ENCODE measurements around the gene HBS1L.

The HBS1L gene

GRCh38 chr6:134925800-134926199 is 128.8 kb downstream of the HBS1L start:
- peaks cover 5% of the 10 kb centered on the region for H3K4me1 Mint-ChIP-seq (ENCODE audit: low read depth)
- H3K27ac Mint-ChIP-seq: no peak overlapping the region
- no peaks in the 10 kb centered on the region for H3K9me3 Mint-ChIP-seq
- H3K36me3 Mint-ChIP-seq (ENCODE audit: low read depth): peaks cover 27% of the 10 kb centered on the region
- no peak overlapping the region for H3K4me3 Mint-ChIP-seq
- no peaks in the 10 kb centered on the region for H3K27me3 Mint-ChIP-seq (ENCODE audit: low read depth)

GRCh38 chr6:134921721-134922261 is 132.8 kb downstream of the HBS1L start:
- Mint-ChIP-seq H3K27ac (no peak overlapping the region), H3K4me1 (ENCODE audit: low read depth) (no peaks in the 10 kb centered on the region), H3K4me3 (no peak overlapping the region), H3K27me3 (ENCODE audit: low read depth) (no peaks in the 10 kb centered on the region), H3K9me3 (no peaks in the 10 kb centered on the region), H3K36me3 (ENCODE audit: low read depth) (peaks cover 15% of the 10 kb centered on the region)

- no peaks in the 10 kb centered on the region for H3K27me3 Mint-ChIP-seq (ENCODE audit: low read depth)
- no peaks in the 10 kb centered on the region for H3K4me1 Mint-ChIP-seq (ENCODE audit: low read depth)
- H3K4me3 Mint-ChIP-seq: no peak overlapping the region
- no peak overlapping the region for H3K27ac Mint-ChIP-seq
- peaks cover 16% of the 10 kb centered on the region for H3K36me3 Mint-ChIP-seq (ENCODE audit: low read depth)
- H3K9me3 Mint-ChIP-seq: no peaks in the 10 kb centered on the region
Measured at GRCh38 chr6:134921276-134921675, 133.3 kb downstream of the HBS1L start.

DNA sequence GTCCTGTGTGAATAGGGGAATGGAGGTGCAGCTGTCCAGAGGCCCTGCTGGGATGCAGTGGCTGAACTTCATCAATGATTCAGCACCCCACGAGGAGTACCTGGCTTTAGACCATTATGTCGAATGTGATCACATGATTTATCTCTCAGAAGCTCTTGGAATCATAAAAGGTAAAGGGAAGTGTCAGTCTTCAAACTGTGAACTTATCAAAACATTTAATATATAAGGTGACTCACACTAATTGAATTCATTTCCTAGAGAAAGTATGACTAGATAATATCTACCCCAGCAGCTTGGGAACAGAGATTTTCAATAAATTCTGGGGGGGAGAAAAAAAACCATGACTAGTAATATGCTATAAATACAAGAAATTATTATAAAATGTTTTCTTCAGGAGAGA is 134.2 kb downstream of the HBS1L start:
- Mint-ChIP-seq H3K36me3 (ENCODE audit: low read depth) (peaks cover 11% of the 10 kb centered on the region), H3K4me1 (ENCODE audit: low read depth) (no peaks in the 10 kb centered on the region), H3K4me3 (no peak overlapping the region), H3K27me3 (ENCODE audit: low read depth) (no peaks in the 10 kb centered on the region), H3K9me3 (no peaks in the 10 kb centered on the region), H3K27ac (no peak overlapping the region)

DNA sequence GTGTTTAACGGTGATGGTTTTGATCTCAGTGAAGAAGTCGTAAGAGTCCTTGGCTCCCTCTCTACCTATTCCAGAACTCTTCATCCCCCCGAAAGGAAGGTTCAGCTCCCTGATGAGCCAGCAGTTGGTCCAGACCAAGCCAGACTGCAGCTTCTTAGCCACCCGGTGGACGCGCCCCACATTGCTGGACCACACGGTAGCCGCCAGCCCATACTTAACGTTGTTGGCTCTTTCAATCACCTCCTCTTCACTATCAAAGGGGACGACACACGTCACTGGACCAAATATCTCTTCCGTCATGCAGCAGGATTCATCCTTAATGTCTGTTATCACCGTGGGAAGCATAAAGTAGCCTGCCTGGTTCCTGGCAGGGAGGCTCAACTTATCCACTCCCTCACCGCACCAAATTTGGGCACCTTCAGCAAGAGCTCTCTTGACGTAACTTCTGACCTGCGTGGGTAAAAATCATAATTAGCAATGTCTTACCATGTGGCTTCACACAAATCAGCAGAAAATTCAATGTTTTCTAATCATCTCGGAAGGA is 136.1 kb downstream of the HBS1L start:
- no peaks in the 10 kb centered on the region for H3K9me3 Mint-ChIP-seq
- H3K4me1 Mint-ChIP-seq (ENCODE audit: low read depth): no peaks in the 10 kb centered on the region
- H3K36me3 Mint-ChIP-seq (ENCODE audit: low read depth): peaks cover 8% of the 10 kb centered on the region
- H3K27me3 Mint-ChIP-seq (ENCODE audit: low read depth): no peaks in the 10 kb centered on the region
- no peak overlapping the region for H3K4me3 Mint-ChIP-seq
- H3K27ac Mint-ChIP-seq: no peak overlapping the region

- Mint-ChIP-seq H3K27ac (no peak overlapping the region), H3K4me3 (no peak overlapping the region), H3K27me3 (ENCODE audit: low read depth) (peaks cover 12% of the 10 kb centered on the region), H3K36me3 (ENCODE audit: low read depth) (no peaks in the 10 kb centered on the region), H3K9me3 (no peaks in the 10 kb centered on the region), H3K4me1 (ENCODE audit: low read depth) (peaks cover 5% of the 10 kb centered on the region)
Measured at GRCh38 chr6:134911547-134911946, 143.1 kb downstream of the HBS1L start.

GRCh38 chr6:134910593-134910935 is 144.1 kb downstream of the HBS1L start:
- H3K27me3 Mint-ChIP-seq (ENCODE audit: low read depth): peaks cover 12% of the 10 kb centered on the region
- no peaks in the 10 kb centered on the region for H3K9me3 Mint-ChIP-seq
- H3K4me3 Mint-ChIP-seq: no peak overlapping the region
- H3K27ac Mint-ChIP-seq: no peak overlapping the region
- H3K36me3 Mint-ChIP-seq (ENCODE audit: low read depth): no peaks in the 10 kb centered on the region
- H3K4me1 Mint-ChIP-seq (ENCODE audit: low read depth): peaks cover 5% of the 10 kb centered on the region
